ENCODE measurements around the gene IL20RB.
"Not testable (repeated sequence)": the region's sequence is repeated elsewhere in the genome, so short reads cannot be mapped to it uniquely, and the experiment has no call there.

IL20RB gene

GRCh38 chr3:136987398-136987980 lies 29.7 kb downstream of the IL20RB start:
- not testable (repeated sequence) for DNase-seq (ENCODE audit: low read depth, low spot score)

- no peak for DNase-seq (ENCODE audit: low read depth, low spot score)
Measured at GRCh38 chr3:136988651-136989050, 30.9 kb downstream of the IL20RB start.

- no peak for DNase-seq (ENCODE audit: low read depth, low spot score)
Measured at GRCh38 chr3:136989781-136990524, 32.2 kb downstream of the IL20RB start.

GRCh38 chr3:136990826-136991225 lies 33.0 kb downstream of the IL20RB start:
- DNase-seq (ENCODE audit: low read depth, low spot score), result no peak

GRCh38 chr3:136992115-136992514 lies 34.3 kb downstream of the IL20RB start:
- DNase-seq (ENCODE audit: low read depth, low spot score), result no peak

GRCh38 chr3:136994772-136995516 lies 37.2 kb downstream of the IL20RB start:
- no peak for DNase-seq (ENCODE audit: low read depth, low spot score)

- DNase-seq (ENCODE audit: low read depth, low spot score), result no peak
Measured at GRCh38 chr3:136995652-136996051, 37.9 kb downstream of the IL20RB start.

GRCh38 chr3:137000039-137000438 lies 42.3 kb downstream of the IL20RB start:
- DNase-seq (ENCODE audit: low read depth, low spot score), result no peak

GRCh38 chr3:137007376-137007775 lies 49.6 kb downstream of the IL20RB start:
- DNase-seq (ENCODE audit: low read depth, low spot score), result not testable (repeated sequence)

- DNase-seq (ENCODE audit: low read depth, low spot score), result no peak
Measured at GRCh38 chr3:137008131-137008530, 50.3 kb downstream of the IL20RB start.

- no peak for DNase-seq (ENCODE audit: low read depth, low spot score)
Measured at GRCh38 chr3:137008976-137009375, 51.2 kb downstream of the IL20RB start.

GRCh38 chr3:137010137-137010536 lies 52.4 kb downstream of the IL20RB start:
- DNase-seq (ENCODE audit: low read depth, low spot score), result no peak

- DNase-seq (ENCODE audit: low read depth, low spot score), result no peak
Measured at GRCh38 chr3:137011153-137011552, 53.4 kb downstream of the IL20RB start.

- DNase-seq (ENCODE audit: low read depth, low spot score), result no peak
Measured at GRCh38 chr3:137012097-137012501, 54.3 kb downstream of the IL20RB start.

- peak; percentile 68 for DNase-seq (ENCODE audit: low read depth, low spot score)
Measured at GRCh38 chr3:137013951-137014688, 56.3 kb downstream of the IL20RB start.

- not testable (repeated sequence) for DNase-seq (ENCODE audit: low read depth, low spot score)
Measured at GRCh38 chr3:137017316-137017715, 59.5 kb downstream of the IL20RB start.

- no peak for DNase-seq (ENCODE audit: low read depth, low spot score)
Measured at GRCh38 chr3:137020315-137020714, 62.5 kb downstream of the IL20RB start.

GRCh38 chr3:137020888-137021287 lies 63.1 kb downstream of the IL20RB start:
- no peak for DNase-seq (ENCODE audit: low read depth, low spot score)

- no peak for DNase-seq (ENCODE audit: low read depth, low spot score)
Measured at GRCh38 chr3:137024348-137024747, 66.6 kb downstream of the IL20RB start.

GRCh38 chr3:137026701-137027100 lies 68.9 kb downstream of the IL20RB start:
- DNase-seq (ENCODE audit: low read depth, low spot score), result no peak

- DNase-seq (ENCODE audit: low read depth, low spot score), result peak; percentile 51
Measured at GRCh38 chr3:137032465-137033120, 74.8 kb downstream of the IL20RB start.
